GM18907 (cell line): Measurements from ENCODE around the gene OPN1MW3.
"Not testable (repeated sequence)": the region's sequence is repeated elsewhere in the genome, so short reads cannot be mapped to it uniquely, and the experiment has no call there.

Source experiments
- ATAC-seq: cut with Tn5 transposase; IDR thresholded peaks from one replicate; pipeline ENCODE4 v1.9.1; 2021; ENCODE audit warnings: mild to moderate bottlenecking, moderate library complexity; ENCODE audit not compliant: unreplicated experiment

Gene OPN1MW3

GRCh38 chrX:154295664-154296310, 38.4 kb downstream of the OPN1MW3 start, which contains the start of gene TKTL1:
Gene TKTL1, plus strand, starts transcription at chrX:154295795. Its CDS starts 65 bp downstream, at chrX:154295860.
- no peak for ATAC-seq

- ATAC-seq: no peak
Observed at GRCh38 chrX:154296731-154297130, 39.3 kb downstream of the OPN1MW3 start.

GRCh38 chrX:154298312-154298711, 40.9 kb downstream of the OPN1MW3 start:
- ATAC-seq: no peak

DNA sequence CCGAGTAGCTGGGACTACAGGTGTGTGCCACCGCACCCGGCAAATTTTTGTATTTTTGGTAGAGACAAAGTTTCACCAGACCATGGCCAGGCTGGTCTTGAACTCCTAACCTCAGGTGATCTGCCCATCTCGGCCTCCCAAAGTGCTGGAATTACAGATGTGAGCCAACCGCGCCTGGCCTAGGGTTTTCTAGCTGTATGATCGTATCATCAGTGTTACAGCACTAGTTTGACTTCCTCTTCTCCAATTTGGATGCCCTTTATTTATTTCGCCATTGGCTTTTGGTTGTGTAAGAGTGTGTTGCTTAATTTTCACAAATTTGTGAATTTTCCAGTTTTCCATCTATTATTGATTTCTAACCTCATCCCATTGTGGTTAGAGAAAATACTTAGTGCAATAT, 43.4 kb downstream of the OPN1MW3 start:
- ATAC-seq: no peak

GRCh38 chrX:154302998-154303397, 45.6 kb downstream of the OPN1MW3 start:
- not testable (repeated sequence) for ATAC-seq

- ATAC-seq: no peak
Observed at GRCh38 chrX:154303476-154303875, 46.1 kb downstream of the OPN1MW3 start.

GRCh38 chrX:154304846-154305245, 47.5 kb downstream of the OPN1MW3 start:
- no peak for ATAC-seq

DNA sequence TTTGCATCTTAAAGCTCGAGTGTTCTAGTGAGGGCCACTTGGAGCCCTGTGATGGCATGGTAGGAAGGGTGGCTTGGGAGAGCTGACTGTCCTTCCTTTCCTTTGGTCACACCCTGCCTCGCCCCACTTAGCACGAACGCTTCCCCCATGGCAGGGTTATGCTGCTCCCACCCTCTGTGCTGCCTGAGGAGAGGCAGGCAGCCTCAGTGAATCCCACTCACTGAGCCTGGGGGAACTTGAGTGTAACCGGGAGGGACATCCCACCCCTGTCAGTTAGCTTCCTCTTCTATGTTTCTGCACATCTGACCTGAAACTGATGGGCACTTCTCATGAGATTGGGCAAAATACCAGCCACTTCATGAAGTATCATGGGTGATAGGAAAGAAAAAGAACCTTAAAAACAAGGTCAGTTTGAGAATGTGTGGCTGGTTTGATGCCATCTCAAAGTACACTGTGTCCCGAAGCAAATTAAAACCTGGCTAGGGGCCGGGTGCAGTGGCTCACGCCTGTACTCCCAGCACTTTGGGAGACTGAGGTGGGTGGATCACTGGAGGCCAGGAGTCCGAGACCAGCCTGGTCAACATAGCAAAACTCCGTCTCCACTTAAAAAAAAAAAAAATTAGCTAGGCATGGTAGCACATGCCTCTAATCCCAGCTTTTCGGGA, 48.3 kb downstream of the OPN1MW3 start:
- ATAC-seq: no peak

- no peak for ATAC-seq
Observed at GRCh38 chrX:154307202-154307601, 49.8 kb downstream of the OPN1MW3 start.

GRCh38 chrX:154308108-154308946, 50.9 kb downstream of the OPN1MW3 start:
- ATAC-seq: no peak

DNA sequence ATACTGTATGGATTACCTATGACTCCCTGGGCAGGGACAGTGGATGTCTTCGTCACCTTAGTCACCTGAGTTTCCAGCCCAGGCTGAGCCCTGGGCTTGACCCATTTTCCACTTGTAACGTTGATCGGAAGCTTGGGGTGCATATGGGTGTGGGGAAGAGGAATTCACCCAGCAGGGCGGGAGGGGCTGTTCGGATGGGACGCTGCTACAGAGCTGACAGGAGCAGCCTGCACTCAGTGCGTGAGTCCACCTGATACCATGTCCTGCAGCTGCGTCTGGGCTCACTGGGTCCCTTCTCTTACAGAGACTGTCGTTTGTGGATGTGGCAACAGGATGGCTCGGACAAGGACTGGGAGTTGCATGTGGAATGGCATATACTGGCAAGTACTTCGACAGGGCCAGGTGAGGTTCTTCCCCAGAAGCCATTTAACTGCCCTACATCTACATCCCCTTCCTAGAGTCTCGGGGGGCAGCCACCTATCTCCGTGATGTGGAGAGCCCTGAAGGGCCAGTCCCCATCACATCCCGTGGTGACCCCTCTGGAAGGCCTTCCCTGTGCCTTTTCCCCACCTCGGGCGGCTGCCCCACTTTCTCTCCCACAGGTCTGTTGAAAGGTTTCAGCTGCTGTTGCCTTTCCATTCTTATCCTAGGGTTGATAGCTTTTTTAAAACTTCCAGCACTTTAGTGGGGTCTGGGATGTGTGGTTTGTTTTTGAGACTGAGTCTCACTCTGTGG, 51.8 kb downstream of the OPN1MW3 start:
- ATAC-seq: no peak

DNA sequence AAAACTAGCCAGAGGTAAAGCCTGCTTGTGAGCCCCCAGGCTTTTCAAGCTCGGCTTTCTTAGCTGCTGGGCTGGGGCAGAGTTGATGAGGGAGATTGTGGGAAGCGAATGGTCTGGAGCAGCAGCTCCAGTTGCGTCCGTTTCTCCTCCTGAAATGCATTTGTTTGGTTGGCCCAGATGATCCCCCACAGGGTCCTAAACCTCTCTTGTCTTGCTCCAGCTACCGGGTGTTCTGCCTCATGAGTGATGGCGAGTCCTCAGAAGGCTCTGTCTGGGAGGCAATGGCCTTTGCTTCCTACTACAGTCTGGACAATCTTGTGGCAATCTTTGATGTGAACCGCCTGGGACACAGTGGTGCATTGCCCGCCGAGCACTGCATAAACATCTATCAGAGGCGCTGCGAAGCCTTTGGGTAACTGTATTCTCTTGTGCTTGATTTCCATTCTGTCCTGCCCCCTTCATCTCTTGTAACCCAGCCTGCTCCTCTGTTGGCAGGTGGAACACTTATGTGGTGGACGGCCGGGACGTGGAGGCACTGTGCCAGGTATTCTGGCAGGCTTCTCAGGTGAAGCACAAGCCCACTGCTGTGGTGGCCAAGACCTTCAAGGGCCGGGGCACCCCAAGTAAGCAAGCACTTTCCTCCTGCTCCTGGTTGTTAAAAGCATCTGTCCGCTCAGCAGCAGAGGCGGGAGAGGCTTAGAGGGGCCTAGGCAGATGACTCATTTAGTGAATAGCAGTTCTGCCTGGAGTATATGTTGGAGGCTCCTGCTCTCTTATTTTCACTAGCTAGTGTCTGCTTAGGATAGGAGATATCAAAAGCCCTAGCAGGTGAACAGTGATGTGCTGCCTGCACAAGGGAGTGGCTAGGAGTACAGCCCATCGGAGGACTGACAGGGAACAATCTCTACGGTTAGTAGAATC, 53.5 kb downstream of the OPN1MW3 start:
- no peak for ATAC-seq

GRCh38 chrX:154312116-154312515, 54.7 kb downstream of the OPN1MW3 start:
- ATAC-seq: no peak

DNA sequence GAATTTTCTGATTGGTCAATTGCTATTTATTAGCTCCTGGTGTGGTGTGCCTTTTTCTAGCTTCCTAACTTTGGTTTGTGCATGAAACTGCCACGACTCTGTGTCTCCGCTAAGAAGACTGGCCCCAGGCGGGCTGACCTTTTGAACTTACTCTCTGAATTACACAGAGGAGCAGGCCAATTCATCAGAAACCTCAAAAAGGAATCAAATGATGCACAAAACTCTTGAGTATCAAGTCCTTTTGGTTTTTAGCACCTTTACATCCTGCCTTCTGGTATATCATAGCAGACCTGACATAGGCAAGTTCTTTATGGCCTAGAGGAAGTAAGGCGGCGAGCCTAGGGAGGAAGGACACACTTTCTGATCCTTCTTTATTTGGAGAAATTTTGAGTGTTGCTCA, 55.8 kb downstream of the OPN1MW3 start:
- no peak for ATAC-seq

GRCh38 chrX:154315416-154315815, 58.0 kb downstream of the OPN1MW3 start:
- ATAC-seq: no peak

DNA sequence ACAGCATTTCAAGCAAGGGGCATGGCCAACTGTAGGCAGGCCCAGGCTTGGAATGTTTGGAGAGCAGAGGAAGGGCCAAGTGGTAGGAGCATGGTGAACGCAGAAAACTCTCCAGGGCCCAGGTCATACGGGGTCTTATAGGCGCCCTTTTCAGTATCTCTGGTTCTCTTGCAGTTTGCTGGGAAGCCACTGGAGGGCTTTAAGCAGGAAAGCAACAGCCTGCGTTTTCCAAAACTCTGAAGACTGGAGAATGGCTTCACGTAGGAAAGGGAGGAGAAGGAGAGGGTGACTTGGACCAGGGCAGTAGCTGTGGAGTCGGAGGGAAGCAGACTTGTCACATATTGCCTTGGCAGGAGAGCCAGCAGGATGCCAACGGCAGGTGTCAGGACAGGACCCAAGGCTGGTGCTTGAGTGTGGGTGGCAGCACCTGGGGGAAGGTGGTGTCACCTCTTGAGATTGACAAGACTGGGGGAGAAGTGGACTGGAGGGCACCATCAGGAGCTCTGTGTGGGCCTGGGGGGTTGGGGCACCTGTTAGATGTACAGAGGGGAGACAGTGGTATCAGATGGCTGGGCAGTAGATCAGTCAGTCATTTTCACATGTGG, 60.1 kb downstream of the OPN1MW3 start:
- no peak for ATAC-seq

GRCh38 chrX:154320406-154320805, 63.0 kb downstream of the OPN1MW3 start:
- ATAC-seq: no peak
